ENCODE data around the gene WNT5B. TPM values are rescaled to one million over a fixed set of nuclear protein-coding genes. Genes with fewer than 3 reads are reported as not detected.

Gene WNT5B
- total RNA-seq, 1 donor from 2014 or later: 2.1 TPM

DNA sequence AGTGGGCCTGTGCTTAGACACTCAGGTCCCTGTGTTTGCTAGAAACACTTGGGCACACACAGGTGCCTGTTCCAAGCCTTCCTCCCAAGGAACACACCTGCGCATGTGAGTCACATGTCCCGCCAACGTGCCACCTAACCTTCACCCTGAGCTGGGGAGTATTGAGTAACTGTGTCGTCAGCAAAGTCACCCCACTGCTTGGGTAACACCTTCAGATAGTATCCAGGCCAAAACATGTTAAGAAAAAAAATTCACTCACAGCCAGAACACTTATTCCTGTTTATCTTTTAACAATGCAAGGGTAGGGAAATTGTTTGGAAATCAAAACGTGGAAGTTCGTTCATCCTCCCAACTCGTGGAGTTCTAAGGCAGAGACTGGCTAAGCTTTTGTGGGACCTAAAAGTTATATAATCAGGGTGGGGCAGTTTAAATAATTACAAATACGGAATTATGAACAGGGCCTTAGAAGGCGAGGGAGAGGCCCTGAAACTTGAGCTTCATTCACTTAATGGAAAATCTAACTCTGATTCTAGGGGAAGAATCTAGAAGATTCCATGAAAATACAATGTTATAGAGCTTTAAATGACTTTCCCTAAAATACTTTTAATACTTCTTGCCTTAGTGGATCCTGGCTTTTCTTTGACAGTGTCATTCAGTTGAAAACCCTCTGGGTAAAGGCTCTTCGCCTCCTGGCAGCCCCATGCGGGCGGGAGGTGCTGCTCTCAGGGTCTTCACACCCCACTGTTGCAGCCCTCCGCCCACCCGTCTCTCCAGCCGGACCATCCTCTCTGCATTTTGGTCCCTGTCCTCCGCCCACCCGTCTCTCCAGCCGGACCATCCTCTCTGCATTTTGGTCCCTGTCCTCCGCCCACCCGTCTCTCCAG is 31.5 kb downstream of the WNT5B start:
- intact Hi-C loops (cut with micrococcal nuclease): no loop called here
- Histone ChIP-seq H3K36me3 (no peaks in the 10 kb centered on the region), H3K4me1 (peaks cover 48% of the 10 kb centered on the region), H3K4me3 (peak overlapping the region; percentile 72), H3K27me3 (ENCODE audit: low read depth) (no peaks in the 10 kb centered on the region), H3K27ac (replicated peaks) (peak overlapping the region; percentile 98), H3K9me3 (replicated peaks) (no peaks in the 10 kb centered on the region)
- DNase-seq: no peak
- TF ChIP-seq, protein P1, sequence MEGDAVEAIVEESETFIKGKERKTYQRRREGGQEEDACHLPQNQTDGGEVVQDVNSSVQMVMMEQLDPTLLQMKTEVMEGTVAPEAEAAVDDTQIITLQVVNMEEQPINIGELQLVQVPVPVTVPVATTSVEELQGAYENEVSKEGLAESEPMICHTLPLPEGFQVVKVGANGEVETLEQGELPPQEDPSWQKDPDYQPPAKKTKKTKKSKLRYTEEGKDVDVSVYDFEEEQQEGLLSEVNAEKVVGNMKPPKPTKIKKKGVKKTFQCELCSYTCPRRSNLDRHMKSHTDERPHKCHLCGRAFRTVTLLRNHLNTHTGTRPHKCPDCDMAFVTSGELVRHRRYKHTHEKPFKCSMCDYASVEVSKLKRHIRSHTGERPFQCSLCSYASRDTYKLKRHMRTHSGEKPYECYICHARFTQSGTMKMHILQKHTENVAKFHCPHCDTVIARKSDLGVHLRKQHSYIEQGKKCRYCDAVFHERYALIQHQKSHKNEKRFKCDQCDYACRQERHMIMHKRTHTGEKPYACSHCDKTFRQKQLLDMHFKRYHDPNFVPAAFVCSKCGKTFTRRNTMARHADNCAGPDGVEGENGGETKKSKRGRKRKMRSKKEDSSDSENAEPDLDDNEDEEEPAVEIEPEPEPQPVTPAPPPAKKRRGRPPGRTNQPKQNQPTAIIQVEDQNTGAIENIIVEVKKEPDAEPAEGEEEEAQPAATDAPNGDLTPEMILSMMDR (IDR thresholded peaks at IDR 0.05; ENCODE audit: borderline replicate concordance): no peak

GRCh38 chr12:1661553-1662335 is 32.7 kb downstream of the WNT5B start:
- intact Hi-C loops (cut with micrococcal nuclease): no loop called here
- peak; percentile 90 for DNase-seq
- Histone ChIP-seq H3K27ac (replicated peaks) (peak overlapping the region; percentile 98), H3K36me3 (no peaks in the 10 kb centered on the region), H3K4me1 (peaks cover 54% of the 10 kb centered on the region), H3K4me3 (peak overlapping the region; percentile 72), H3K27me3 (ENCODE audit: low read depth) (no peaks in the 10 kb centered on the region), H3K9me3 (replicated peaks) (no peaks in the 10 kb centered on the region)
- TF ChIP-seq, protein P1 (IDR thresholded peaks at IDR 0.05; ENCODE audit: borderline replicate concordance): no peak

- intact Hi-C loops (cut with micrococcal nuclease): no loop called here
- Histone ChIP-seq H3K36me3 (no peaks in the 10 kb centered on the region), H3K4me3 (peak overlapping the region; percentile 47), H3K27ac (replicated peaks) (peak overlapping the region; percentile 89), H3K9me3 (replicated peaks) (no peaks in the 10 kb centered on the region), H3K27me3 (ENCODE audit: low read depth) (no peaks in the 10 kb centered on the region), H3K4me1 (peaks cover 54% of the 10 kb centered on the region)
- TF ChIP-seq, protein P1 (IDR thresholded peaks at IDR 0.05; ENCODE audit: borderline replicate concordance): peak; percentile 47
- no peak for DNase-seq
Observed at GRCh38 chr12:1662761-1663439, 33.9 kb downstream of the WNT5B start.

DNA sequence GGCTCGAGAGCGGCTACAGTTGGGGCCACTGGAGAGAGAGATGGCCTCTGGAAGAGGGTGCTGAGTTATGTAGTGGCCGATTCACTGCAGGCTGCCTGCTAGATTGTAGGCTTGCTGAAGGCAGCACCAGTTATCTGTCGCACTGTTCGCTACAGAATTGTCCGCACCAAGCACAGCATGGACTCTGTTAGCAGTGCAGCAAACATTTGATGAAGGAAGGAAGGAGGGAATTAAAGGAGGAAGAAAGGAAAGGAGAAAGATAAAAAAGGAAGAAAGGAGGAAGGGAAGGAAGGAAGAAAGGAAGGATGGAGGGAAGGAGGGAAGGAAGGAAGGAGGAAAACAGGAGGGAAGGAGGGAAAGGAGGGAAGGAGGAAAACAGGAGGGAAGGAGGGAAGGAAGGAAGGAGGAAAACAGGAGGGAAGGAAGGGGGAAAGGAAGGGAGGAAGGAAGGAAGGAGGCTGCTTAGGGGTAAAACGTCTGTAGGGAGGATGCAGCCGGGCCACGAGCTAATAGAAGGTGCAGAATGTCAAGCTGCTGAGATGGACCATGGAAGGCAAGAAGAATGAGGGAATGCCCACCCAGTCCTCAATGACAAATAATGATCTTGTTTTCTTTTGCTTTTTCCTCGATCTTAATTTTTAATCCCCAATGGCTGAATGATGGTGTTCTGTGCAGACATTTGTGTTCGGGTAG is 34.6 kb downstream of the WNT5B start:
- Histone ChIP-seq H3K27me3 (ENCODE audit: low read depth) (no peaks in the 10 kb centered on the region), H3K9me3 (replicated peaks) (no peaks in the 10 kb centered on the region), H3K36me3 (no peaks in the 10 kb centered on the region), H3K4me3 (no peak overlapping the region), H3K27ac (replicated peaks) (peak overlapping the region; percentile 89), H3K4me1 (peaks cover 48% of the 10 kb centered on the region)
- no peak for DNase-seq
- intact Hi-C loops (cut with micrococcal nuclease): no loop called here
- TF ChIP-seq, protein P1 (IDR thresholded peaks at IDR 0.05; ENCODE audit: borderline replicate concordance): no peak

GRCh38 chr12:1665366-1665765 is 36.3 kb downstream of the WNT5B start:
- TF ChIP-seq, protein P1 (IDR thresholded peaks at IDR 0.05; ENCODE audit: borderline replicate concordance): no peak
- Histone ChIP-seq H3K4me3 (no peak overlapping the region), H3K27me3 (ENCODE audit: low read depth) (no peaks in the 10 kb centered on the region), H3K36me3 (no peaks in the 10 kb centered on the region), H3K4me1 (peaks cover 36% of the 10 kb centered on the region), H3K9me3 (replicated peaks) (no peaks in the 10 kb centered on the region), H3K27ac (replicated peaks) (peak overlapping the region; percentile 92)
- intact Hi-C loops (cut with micrococcal nuclease): no loop called here
- DNase-seq: no peak
